ENCODE results near the gene MYCN. TPM values are rescaled to one million over a fixed set of nuclear protein-coding genes. Genes with fewer than 3 reads are reported as not detected.
"Not testable (repeated sequence)": the region's sequence is repeated elsewhere in the genome, so short reads cannot be mapped to it uniquely, and the experiment has no call there.

The MYCN gene
- 0.16 TPM in 1 of 2 replicates, not detected in the other for total RNA-seq (2014; rRNA removed; shearing (Covaris generic))

DNA sequence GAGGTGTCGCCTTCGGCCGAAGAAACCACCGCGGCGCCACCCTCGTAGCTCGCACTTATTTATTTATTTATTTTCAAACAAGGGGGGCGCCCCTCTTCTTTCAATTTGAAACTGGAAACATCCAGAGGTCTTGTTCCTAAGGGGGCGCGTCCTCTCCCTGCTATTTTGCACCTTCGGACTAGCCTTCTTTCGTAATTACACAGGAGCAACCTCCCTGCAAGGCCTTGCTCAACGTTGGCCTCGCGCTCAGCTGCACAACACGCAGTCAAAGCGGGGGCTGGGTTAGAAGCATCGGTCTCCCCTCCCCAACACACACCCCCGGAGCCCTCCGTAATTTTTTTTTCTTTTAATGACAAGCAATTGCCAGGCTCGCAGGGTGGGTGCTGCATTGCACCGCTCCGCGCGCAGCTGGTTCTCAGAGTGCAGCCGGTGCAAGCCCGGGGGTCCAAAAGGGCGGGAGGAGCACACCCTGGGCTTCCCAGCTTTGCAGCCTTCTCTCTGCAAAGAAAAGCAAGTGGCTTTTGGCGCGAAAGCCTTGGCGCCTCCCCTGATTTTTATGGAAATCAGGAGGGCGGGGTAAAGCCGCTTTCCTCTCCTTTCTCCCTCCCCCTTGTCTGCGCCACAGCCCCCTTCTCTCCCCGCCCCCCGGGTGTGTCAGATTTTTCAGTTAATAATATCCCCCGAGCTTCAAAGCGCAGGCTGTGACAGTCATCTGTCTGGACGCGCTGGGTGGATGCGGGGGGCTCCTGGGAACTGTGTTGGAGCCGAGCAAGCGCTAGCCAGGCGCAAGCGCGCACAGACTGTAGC lies at the start of gene MYCN:
Gene MYCN, plus strand, starts transcription at position 697 of the 807 bp plus-strand sequence. CDS start 1,515 bp downstream, outside the sequence.
- peak; percentile 60 for DNase-seq (ENCODE audit: low spot score)

DNA sequence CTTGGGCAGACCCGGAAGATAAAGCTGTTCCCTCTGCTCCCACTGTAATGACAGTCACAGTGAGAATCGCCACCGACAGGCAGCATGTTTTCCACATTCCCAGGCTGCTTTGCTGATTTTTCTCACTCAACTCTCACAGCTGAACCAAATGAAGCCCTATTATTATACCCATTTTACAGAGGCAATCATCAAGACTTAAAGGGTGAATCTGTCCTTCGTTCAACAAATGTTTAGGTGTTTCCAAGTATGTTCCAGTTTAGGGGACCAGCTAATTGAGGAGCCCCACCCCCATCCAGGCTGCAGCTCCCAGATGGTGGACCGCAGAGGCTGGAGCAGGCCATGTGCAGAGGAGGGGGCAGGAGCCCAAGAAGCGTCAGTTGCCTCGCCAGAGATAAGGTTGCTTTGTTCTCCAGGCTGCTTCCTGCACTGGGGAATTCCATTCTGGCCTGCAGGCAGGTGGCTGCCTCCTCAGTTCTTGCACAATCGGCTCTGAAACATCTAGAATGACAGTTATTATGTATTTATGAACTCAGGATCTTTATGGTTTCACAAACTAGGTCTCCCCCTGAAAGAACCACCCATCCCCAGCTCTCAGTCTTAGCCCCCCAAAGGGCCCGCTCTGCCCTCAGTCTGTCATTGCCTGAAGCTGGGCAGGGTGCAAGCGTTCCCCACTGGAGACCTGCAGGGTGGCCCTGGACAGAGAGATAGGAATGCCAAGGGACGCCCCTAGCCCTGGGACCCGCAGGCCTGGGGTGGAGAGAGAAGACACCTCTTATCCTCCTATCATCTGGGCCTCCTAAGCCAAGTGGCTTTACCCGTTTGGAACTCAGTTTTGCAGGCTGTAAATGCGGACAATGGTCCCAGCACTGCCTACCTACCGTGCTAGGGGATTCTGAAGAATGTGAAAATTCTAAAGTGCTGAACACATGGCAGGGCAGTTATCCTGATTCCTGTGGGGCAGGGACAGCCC lies 49.1 kb upstream of the MYCN start:
- no peak for DNase-seq (ENCODE audit: low spot score)

- no peak for DNase-seq (ENCODE audit: low spot score)
Measured at GRCh38 chr2:15892151-15892880, 48.0 kb upstream of the MYCN start.

- DNase-seq (ENCODE audit: low spot score) = no peak
Measured at GRCh38 chr2:15893085-15893484, 47.3 kb upstream of the MYCN start.

DNA sequence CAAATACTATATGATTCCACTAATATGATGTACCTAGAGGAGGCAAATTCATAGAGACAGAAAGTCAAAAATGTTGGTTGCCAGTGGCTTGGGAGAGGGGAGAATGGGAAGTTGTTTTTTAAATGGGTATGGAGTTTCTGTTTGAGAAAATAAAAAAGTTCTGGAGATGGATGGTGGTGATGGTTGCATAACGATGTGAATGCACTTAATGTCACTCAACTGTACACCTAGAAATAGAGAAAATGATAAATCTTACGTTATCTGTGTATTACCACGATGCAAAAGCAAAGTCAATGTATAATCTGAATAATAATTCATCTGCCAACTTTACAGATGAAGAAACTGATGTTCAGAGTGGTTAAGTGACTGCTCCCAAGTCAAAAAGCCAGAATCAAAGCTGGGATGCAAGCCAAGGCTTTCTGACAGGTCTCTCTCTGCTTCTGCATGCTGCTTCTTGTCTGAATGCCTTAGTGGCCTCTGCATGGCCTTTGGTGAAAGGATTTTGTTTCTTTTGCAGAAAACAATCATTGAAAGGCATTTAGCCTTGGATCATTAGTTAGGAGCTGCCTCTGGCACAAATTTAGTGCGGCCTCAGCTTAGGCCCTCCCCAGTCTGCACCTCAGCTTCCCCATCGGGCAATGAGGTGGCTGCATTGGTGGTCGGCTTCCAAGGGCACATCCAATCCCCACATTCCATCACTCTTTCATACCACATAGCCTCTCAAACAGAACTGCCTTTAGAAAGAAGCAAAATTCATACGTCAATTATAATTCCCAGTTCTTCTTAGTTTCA lies 46.5 kb upstream of the MYCN start:
- DNase-seq (ENCODE audit: low spot score) = no peak

DNA sequence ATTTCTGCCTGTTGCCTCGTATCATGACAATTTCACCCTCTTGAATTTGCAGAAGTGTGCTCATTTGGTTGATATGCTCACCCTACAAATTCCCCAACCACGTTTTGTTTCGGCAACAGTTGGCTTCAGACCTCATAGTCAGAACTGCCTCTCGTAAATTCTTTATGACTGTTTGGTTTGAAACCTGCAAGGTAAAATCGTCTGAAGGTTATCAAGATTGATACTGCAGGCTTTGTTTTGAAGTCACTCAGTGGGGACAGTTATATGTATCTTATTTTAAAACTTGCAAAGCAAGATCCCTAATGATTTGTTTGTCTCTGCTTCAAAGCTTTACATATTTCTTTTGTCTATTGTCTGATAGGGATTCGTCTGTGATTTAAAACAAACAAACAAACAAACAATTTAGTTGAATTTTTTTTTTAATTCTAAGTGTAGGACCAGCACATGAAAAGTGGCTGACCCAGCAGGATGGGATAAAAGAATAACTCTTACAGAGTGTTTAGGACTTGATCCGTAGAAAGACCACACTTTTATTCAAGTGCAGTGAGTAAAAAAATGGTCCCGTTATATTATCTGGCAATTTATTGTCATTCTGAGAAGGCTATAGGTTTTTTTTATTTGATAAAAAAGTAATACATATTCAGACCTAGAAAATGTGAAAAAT lies 45.7 kb upstream of the MYCN start:
- DNase-seq (ENCODE audit: low spot score) = no peak

GRCh38 chr2:15895615-15896469 lies 44.5 kb upstream of the MYCN start:
- no peak for DNase-seq (ENCODE audit: low spot score)

DNA sequence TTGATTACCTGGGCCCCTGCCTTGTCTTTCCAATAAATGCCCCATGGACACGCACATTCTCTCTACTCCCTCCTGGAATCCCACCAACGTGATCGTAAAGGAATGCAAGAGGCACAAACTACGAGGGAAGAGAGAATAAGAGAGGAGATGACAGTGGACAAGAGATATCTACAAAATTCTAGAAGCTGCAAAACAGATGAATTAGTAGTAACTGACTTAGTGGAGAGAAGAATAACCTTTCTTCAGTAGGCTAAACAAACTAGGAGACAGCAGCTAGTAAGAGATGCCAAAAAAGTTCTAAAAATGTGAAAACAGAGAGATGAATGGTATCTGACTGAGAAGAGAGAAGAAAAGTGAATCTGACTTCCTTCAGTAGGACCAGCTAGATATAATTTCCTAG lies 43.5 kb upstream of the MYCN start:
- DNase-seq (ENCODE audit: low spot score) = no peak

DNA sequence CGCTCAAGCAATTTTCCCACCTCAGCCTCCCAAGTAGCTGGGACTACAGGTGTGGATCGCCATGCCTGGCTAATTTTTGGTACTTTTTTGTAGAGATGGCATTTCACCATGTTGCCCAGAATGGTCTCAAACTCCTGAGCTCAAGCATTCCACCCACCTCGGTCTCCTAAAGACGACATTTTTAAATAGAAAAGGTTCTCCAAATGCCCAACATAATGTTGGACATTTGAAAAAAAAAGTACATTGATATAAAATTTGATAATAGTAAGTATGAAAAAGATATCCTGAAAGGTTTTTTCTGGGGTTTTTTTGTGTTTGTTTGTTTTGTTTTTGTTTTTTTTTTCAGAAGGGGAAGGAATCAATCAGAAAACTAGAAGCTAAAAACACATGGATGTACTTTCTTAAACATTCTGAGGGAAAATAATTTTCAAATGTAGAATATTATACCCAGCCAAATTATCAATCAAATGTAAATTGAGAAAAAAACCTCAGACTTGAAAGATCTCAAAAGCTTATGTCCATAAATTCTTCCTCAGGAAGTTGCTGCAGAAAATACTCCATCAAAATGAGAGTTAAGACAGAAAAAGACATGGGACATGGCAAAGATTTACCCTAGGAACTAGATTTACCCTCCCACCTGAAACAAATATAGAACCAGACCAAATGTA lies 42.8 kb upstream of the MYCN start:
- DNase-seq (ENCODE audit: low spot score) = no peak

GRCh38 chr2:15899327-15899612 lies 41.1 kb upstream of the MYCN start:
- DNase-seq (ENCODE audit: low spot score) = no peak

GRCh38 chr2:15899751-15900493 lies 40.4 kb upstream of the MYCN start:
- no peak for DNase-seq (ENCODE audit: low spot score)

DNA sequence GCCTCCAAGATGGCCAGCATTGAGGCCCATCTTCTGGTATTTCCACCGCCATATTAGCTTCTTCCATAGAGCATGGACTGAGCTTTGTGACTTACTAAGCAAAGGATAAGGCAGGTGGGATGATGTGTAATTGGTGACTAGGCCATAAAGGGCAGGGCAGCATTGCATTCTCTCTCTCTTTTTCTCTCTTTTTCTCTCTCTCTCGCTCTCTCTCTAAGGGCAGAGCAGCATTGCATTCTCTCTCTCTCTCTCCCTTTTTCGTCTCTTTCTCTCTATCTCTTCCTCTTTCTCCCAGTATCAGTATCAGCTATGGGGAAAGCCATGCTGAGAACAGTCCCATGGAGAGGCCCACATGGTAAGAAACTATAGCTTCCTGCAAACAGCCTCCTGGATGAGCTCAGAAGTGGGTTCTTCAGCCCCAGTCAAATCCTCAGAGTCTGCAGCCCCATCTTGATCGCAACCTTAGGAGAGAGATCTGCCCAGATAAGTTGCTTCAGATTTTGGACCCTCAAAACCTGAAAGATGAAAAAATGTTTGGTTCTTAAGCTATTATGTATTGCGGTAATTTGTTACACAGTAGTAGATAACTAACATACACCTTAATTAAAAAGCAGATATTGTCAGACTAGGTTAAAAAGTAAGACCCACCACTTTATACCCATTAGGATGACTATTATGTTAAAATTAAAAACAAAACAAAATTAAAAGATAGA lies 39.1 kb upstream of the MYCN start:
- DNase-seq (ENCODE audit: low spot score) = no peak

- DNase-seq (ENCODE audit: low spot score) = no peak
Measured at GRCh38 chr2:15901808-15902130, 38.6 kb upstream of the MYCN start.

- not testable (repeated sequence) for DNase-seq (ENCODE audit: low spot score)
Measured at GRCh38 chr2:15903910-15904309, 36.4 kb upstream of the MYCN start.

DNA sequence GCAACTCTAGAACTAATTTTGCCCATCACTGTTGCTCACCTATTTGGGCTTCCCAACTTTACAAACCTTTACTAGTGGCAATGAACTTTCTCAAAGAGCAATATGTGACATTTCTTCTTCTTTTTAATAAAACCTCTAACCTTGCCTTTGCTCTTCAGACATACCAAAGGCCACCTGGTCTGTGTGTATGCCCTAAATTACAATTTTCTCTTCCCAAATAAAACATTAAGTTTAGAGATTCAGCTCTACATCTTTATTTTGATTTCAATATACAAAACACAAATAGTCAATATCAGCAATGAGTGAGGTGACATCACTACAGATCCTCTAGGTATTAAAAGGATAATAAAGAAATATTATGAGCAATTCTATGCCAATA lies 35.1 kb upstream of the MYCN start:
- DNase-seq (ENCODE audit: low spot score) = no peak

DNA sequence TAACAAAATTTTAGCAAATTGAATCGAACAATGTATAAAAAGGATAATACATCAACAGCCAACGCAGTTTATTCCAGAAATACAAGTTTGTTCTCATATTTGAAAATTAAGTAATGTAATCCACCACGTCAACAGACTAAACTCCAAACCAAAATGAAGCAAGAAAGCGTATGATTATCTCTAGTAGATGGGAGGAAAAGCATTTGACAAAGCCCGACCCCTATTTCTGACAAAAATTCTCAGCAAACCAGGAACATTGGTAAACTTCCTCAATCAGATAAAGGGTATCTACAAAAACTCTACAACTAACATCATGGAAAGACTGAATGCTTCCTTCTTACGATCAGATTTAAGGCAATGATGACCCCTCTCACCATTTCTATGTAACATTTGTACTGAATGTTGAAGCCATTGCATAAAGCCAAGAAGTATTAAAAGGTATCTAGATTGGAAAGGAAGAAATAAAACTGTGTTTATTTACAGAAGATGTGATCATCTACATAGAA lies 34.3 kb upstream of the MYCN start:
- no peak for DNase-seq (ENCODE audit: low spot score)

DNA sequence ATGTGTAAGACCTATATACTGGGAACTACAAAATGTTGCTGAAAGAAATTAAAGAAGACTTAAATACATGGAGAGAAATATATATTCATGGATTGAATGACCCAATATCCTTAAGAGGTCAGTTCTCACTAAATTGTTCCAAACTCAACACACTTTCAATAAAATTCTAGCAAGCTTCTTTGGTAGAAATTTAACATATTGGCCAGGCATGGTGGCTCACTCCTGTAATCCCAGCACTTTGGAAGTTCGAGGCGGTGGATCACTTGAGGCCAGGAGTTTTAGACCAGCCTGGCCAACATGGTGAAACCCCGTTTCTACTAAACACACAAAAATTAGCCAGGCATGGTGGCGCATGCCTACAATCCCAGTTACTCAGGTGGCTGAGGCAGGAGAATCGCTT lies 33.6 kb upstream of the MYCN start:
- no peak for DNase-seq (ENCODE audit: low spot score)

All from HT-29 (cell line).